Measurements from ENCODE around the gene ABCC6.
"Not testable (repeated sequence)": the region's sequence is repeated elsewhere in the genome, so short reads cannot be mapped to it uniquely, and the experiment has no call there.

DNA sequence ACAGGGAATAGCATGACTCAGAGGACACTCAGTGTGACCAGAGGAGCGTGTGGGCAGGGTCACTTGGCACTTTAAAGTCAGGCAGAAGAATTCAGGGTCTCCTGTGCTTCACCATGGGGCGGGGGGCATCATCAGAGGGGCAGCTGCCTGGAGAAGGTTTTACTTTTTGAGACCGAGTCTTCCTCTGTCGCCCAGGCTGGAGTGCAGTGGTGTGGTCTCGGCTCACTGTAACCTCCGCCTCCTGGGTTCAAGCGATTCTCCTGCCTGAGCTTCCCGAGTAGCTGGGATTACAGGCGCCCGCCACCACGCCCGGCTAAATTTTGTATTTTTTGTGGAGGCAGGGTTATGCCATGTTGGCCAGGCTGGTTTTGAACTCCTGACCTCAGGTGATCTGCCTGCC is 32.3 kb downstream of the ABCC6 start:
- TF ChIP-seq, protein P1, sequence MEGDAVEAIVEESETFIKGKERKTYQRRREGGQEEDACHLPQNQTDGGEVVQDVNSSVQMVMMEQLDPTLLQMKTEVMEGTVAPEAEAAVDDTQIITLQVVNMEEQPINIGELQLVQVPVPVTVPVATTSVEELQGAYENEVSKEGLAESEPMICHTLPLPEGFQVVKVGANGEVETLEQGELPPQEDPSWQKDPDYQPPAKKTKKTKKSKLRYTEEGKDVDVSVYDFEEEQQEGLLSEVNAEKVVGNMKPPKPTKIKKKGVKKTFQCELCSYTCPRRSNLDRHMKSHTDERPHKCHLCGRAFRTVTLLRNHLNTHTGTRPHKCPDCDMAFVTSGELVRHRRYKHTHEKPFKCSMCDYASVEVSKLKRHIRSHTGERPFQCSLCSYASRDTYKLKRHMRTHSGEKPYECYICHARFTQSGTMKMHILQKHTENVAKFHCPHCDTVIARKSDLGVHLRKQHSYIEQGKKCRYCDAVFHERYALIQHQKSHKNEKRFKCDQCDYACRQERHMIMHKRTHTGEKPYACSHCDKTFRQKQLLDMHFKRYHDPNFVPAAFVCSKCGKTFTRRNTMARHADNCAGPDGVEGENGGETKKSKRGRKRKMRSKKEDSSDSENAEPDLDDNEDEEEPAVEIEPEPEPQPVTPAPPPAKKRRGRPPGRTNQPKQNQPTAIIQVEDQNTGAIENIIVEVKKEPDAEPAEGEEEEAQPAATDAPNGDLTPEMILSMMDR (IDR thresholded peaks at IDR 0.05; ENCODE audit: extremely low read depth in 1 of 2, insufficient read depth in 1 of 2, low read depth in 1 of 2, low read length in 2 of 2), result not testable (repeated sequence)
- TF ChIP-seq POLR2A (IDR thresholded peaks at IDR 0.05; ENCODE audit: low read depth, low read length), result not testable (repeated sequence)

All from endothelial cell of umbilical vein (primary cell).